H9 (cell line): ENCODE results near the gene ANXA2. TPM values are rescaled to one million over a fixed set of nuclear protein-coding genes. Genes with fewer than 3 reads are reported as not detected.

Experiments used
- DNase-seq: peaks from one replicate; pipeline ENCODE4 v3.0.0-alpha.2; 2017
- H2AFZ ChIP-seq: one replicate; pipeline ENCODE4 v1.6.1; 2013; ENCODE audit warnings: mild to moderate bottlenecking, low read length, control low read depth, moderate library complexity
- H2AK5ac ChIP-seq: 2 replicates; pipeline ENCODE4 v1.6.1; 2013; ENCODE audit warnings: low read length, control low read depth, mixed read lengths; ENCODE audit not compliant: insufficient read length
- H2BK120ac ChIP-seq: one replicate; pipeline ENCODE4 v1.6.1; 2013; ENCODE audit warnings: low read depth, mild to moderate bottlenecking, low read length, control low read depth, inconsistent platforms; ENCODE audit not compliant: poor library complexity, severe bottlenecking
- H2BK12ac ChIP-seq: 2 replicates; pipeline ENCODE4 v1.6.1; 2013; ENCODE audit warnings: low read length, control low read depth, mixed read lengths, low read depth; ENCODE audit not compliant: insufficient read length
- H2BK15ac ChIP-seq: 2 replicates; pipeline ENCODE4 v1.6.1; 2013; ENCODE audit warnings: low read depth, low read length, control low read depth
- H2BK20ac ChIP-seq: one replicate; pipeline ENCODE4 v1.6.1; 2013; ENCODE audit warnings: low read depth, mild to moderate bottlenecking, low read length, control low read depth, inconsistent platforms; ENCODE audit not compliant: poor library complexity, severe bottlenecking
- H2BK5ac ChIP-seq: 2 replicates; pipeline ENCODE4 v1.6.1; 2013; ENCODE audit warnings: low read length, control low read depth, mixed read lengths; ENCODE audit not compliant: insufficient read length
- H3K14ac ChIP-seq: 2 replicates; pipeline ENCODE4 v1.6.1; 2013; ENCODE audit warnings: low read length, control low read depth; ENCODE audit not compliant: insufficient read depth
- H3K18ac ChIP-seq: 2 replicates; pipeline ENCODE4 v1.6.1; 2013; ENCODE audit warnings: low read depth, mild to moderate bottlenecking, mixed read lengths, low read length, control low read depth; ENCODE audit not compliant: insufficient read length
- H3K23ac ChIP-seq: 2 replicates; pipeline ENCODE4 v1.6.1; 2013; ENCODE audit warnings: low read length, control low read depth, mixed read lengths, low read depth; ENCODE audit not compliant: insufficient read length
- H3K23me2 ChIP-seq: 2 replicates; pipeline ENCODE4 v1.6.1; 2013; ENCODE audit warnings: low read depth, mild to moderate bottlenecking, mixed read lengths, low read length, control low read depth; ENCODE audit not compliant: insufficient read length, poor library complexity, severe bottlenecking
- H3K27ac ChIP-seq: 2 replicates; pipeline ENCODE4 v1.5.1; 2013; ENCODE audit warnings: low read length, control low read depth, mixed read lengths, low read depth; ENCODE audit not compliant: insufficient read length
- H3K27me3 ChIP-seq: 2 replicates; pipeline ENCODE4 v1.6.1; 2013; ENCODE audit warnings: low read length, control low read depth, inconsistent platforms; ENCODE audit not compliant: insufficient read depth
- H3K4ac ChIP-seq: 2 replicates; pipeline ENCODE4 v1.6.1; 2013; ENCODE audit warnings: low read depth, mild to moderate bottlenecking, control low read depth, inconsistent platforms, low read length, moderate library complexity
- H3K4me1 ChIP-seq: 2 replicates; pipeline ENCODE4 v1.6.1; 2013; ENCODE audit warnings: low read length, control low read depth, inconsistent platforms; ENCODE audit not compliant: insufficient read depth
- H3K4me2 ChIP-seq: 2 replicates; pipeline ENCODE4 v1.6.1; 2013; ENCODE audit warnings: low read length, control low read depth, mixed read lengths; ENCODE audit not compliant: insufficient read length, insufficient read depth
- H3K56ac ChIP-seq: 2 replicates; pipeline ENCODE4 v1.6.1; 2013; ENCODE audit warnings: low read depth, mild to moderate bottlenecking, mixed read lengths, low read length, control low read depth; ENCODE audit not compliant: insufficient read length
- H3K79me1 ChIP-seq: 2 replicates; pipeline ENCODE4 v1.6.1; 2013; ENCODE audit warnings: low read depth, mild to moderate bottlenecking, moderate library complexity, low read length, control low read depth, inconsistent platforms; ENCODE audit not compliant: insufficient read depth, poor library complexity, severe bottlenecking
- H3K79me2 ChIP-seq: 2 replicates; pipeline ENCODE4 v1.6.1; 2013; ENCODE audit warnings: low read length, control low read depth, inconsistent platforms; ENCODE audit not compliant: insufficient read depth
- H3K9ac ChIP-seq: 2 replicates; pipeline ENCODE4 v1.6.1; 2013; ENCODE audit warnings: low read length, control low read depth, mixed read lengths; ENCODE audit not compliant: insufficient read length; ENCODE audit errors: extremely low read depth
- H3K9me3 ChIP-seq: one replicate; pipeline ENCODE4 v1.6.1; 2013; ENCODE audit warnings: low read depth, low read length, inconsistent platforms; ENCODE audit not compliant: control insufficient read depth
- H3T11ph ChIP-seq: one replicate; pipeline ENCODE4 v1.6.1; 2013; ENCODE audit warnings: mild to moderate bottlenecking, low read length, control low read depth, inconsistent platforms
- H4K20me1 ChIP-seq: one replicate; pipeline ENCODE4 v1.6.1; 2013; ENCODE audit not compliant: control insufficient read depth, insufficient read length, insufficient read depth
- H4K5ac ChIP-seq: 2 replicates; pipeline ENCODE4 v1.6.1; 2013; ENCODE audit warnings: low read depth, mild to moderate bottlenecking, mixed read lengths, low read length, control low read depth; ENCODE audit not compliant: insufficient read length
- H4K8ac ChIP-seq: replicated peaks from 2 replicates; pipeline ENCODE4 v1.6.1; 2013; ENCODE audit warnings: low read length, control low read depth, mixed read lengths, low read depth; ENCODE audit not compliant: insufficient read length
- H4K91ac ChIP-seq: 2 replicates; pipeline ENCODE4 v1.6.1; 2013; ENCODE audit warnings: low read depth, mild to moderate bottlenecking, moderate library complexity, mixed read lengths, low read length, control low read depth; ENCODE audit not compliant: insufficient read length
- H3K27ac Mint-ChIP-seq, 3 experiments: 2 replicates in 2 of 3; 3 replicates in 1 of 3; pipeline ENCODE4 v1.8.0; 2020 to 2021; ENCODE audit warnings: mixed read lengths in 3 of 3, mild to moderate bottlenecking in 1 of 3, moderate library complexity in 1 of 3
- H3K27me3 Mint-ChIP-seq: 2 replicates; pipeline ENCODE4 v1.8.0; 2021; ENCODE audit warnings: low read depth, mild to moderate bottlenecking, moderate library complexity, mixed read lengths
- H3K36me3 Mint-ChIP-seq, 3 experiments: 2 replicates in 2 of 3; 3 replicates in 1 of 3; pipeline ENCODE4 v1.8.0; 2020 to 2021; ENCODE audit warnings: low read depth in 3 of 3, mixed read lengths in 3 of 3; ENCODE audit not compliant: insufficient read depth in 1 of 3
- H3K4me1 Mint-ChIP-seq, 2 experiments: 2 replicates each; pipeline ENCODE4 v1.8.0; 2020; ENCODE audit warnings: mixed read lengths in 2 of 2
- H3K4me3 Mint-ChIP-seq, 2 experiments: 2 replicates in 1 of 2; 3 replicates in 1 of 2; pipeline ENCODE4 v1.8.0; 2020 to 2021; ENCODE audit warnings: mild to moderate bottlenecking in 2 of 2, mixed read lengths in 2 of 2, moderate library complexity in 1 of 2
- H3K9me3 Mint-ChIP-seq, 2 experiments: 2 replicates in 1 of 2; 3 replicates in 1 of 2; pipeline ENCODE4 v1.8.0; 2020; ENCODE audit warnings: mild to moderate bottlenecking in 2 of 2, mixed read lengths in 2 of 2, moderate library complexity in 1 of 2
- WGBS: extraction: QIAGEN DNeasy Blood & Tissue Kit; methylation state at CpG from one replicate; pipeline ENCODE4 v1.1.7; 2013; ENCODE audit warnings: missing lambda C conversion rate, low lambda C conversion rate, mixed read lengths; ENCODE audit not compliant: insufficient read length; ENCODE audit errors: extremely low coverage; 5-methylcytosine and 5-hydroxymethylcytosine counted together
- total RNA-seq: library from RNA; stranded (reverse); gene quantifications from 2 replicates; pipeline ENCODE4 v1.2.1, GENCODE V29; 2021
- TF ChIP-seq, protein P1 (sequence below): fragments of 200-600 bp; sonication (generic); conservative IDR thresholded peaks from 3 replicates; pipeline ENCODE4 v1.8.0; 2021; ENCODE audit warnings: antibody characterized with exemption, mild to moderate bottlenecking

Gene ANXA2
- total RNA-seq, 1 experiment from 2014 or later: 126 TPM

GRCh38 chr15:60389261-60390077, 8.3 kb downstream of the ANXA2 start:
- Histone ChIP-seq H3K18ac (no peak overlapping the region), H2BK20ac (no peak overlapping the region), H3K23ac (no peak overlapping the region), H3K79me2 (peaks cover 6% of the 10 kb centered on the region; the same call in 1 of the 2 replicates), H3K23me2 (no peaks in the 10 kb centered on the region), H2BK5ac (no peak overlapping the region), H3K27me3 (no peaks in the 10 kb centered on the region), H3K14ac (no peak overlapping the region), H3K56ac (no peak overlapping the region), H2AK5ac (no peak overlapping the region), H3K4me2 (no peak overlapping the region), H2BK120ac (no peak overlapping the region), H4K5ac (no peak overlapping the region), H2BK15ac (no peak overlapping the region), H4K20me1 (no peaks in the 10 kb centered on the region), H2BK12ac (no peak overlapping the region), H3K4ac (no peak overlapping the region), H3K79me1 (no peaks in the 10 kb centered on the region), H3K9ac (no peak overlapping the region), H2AFZ (no peak overlapping the region), H3K4me1 (peaks cover 12% of the 10 kb centered on the region; the same call in 1 of the 2 replicates), H4K91ac (no peak overlapping the region), H3K9me3 (no peaks in the 10 kb centered on the region), H4K8ac (no peak overlapping the region), H3T11ph (no peak overlapping the region), H3K27ac (no peak overlapping the region)
- no peak for DNase-seq
- TF ChIP-seq, protein P1, sequence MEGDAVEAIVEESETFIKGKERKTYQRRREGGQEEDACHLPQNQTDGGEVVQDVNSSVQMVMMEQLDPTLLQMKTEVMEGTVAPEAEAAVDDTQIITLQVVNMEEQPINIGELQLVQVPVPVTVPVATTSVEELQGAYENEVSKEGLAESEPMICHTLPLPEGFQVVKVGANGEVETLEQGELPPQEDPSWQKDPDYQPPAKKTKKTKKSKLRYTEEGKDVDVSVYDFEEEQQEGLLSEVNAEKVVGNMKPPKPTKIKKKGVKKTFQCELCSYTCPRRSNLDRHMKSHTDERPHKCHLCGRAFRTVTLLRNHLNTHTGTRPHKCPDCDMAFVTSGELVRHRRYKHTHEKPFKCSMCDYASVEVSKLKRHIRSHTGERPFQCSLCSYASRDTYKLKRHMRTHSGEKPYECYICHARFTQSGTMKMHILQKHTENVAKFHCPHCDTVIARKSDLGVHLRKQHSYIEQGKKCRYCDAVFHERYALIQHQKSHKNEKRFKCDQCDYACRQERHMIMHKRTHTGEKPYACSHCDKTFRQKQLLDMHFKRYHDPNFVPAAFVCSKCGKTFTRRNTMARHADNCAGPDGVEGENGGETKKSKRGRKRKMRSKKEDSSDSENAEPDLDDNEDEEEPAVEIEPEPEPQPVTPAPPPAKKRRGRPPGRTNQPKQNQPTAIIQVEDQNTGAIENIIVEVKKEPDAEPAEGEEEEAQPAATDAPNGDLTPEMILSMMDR: no peak
- Mint-ChIP-seq H3K4me1 (peaks cover 35 to 36% of the 10 kb centered on the region in 2 experiments), H3K27me3 (peaks cover 4% of the 10 kb centered on the region), H3K9me3 (no peaks in the 10 kb centered on the region; a peak in 1 of 5 replicates), H3K27ac (no peak overlapping the region), H3K36me3 (peaks cover 0 to 3% (median 3%) of the 10 kb centered on the region in 3 experiments; a peak in 1 of 7 replicates), H3K4me3 (no peak overlapping the region)
- no CpG with 5 or more reads among the region's 8 CpGs for WGBS
